Activated CD4-positive, alpha-beta T cell treated with anti-CD3 and anti-CD28 coated beads, Interleukin-2, Interleukin-6, amounts not matched to agents 100 ng/mL and 50 ng/mL, durations not matched to agents 16 hours and 8 hours (primary cell): ENCODE measurements around the gene CPAMD8.
A peak's percentile ranks its signal among the peaks of the same experiment; 100 is the strongest.

Source experiments
- DNase-seq: peaks from one replicate; pipeline ENCODE4 v3.0.0-alpha.2; 2020

The CPAMD8 gene

DNA sequence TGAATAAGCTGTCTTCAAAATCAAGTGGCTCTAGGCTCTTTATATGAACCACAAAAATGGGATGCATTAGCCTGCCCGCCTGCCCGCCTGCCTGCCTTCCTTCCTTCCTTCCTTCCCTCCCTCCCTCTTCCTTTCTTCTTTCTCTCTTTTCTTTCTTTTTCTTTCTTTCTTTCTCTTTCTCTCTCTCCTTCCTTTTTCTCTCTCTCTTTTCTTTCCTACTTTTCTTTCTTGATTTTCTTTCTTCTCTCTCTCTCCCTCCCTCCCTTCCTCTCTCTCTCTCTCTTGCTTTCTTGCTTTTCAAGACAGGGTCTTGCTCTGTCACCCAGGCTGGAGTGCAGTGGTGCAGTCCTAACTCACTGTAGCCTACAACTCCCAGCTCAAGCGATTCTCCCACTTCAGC is 110.9 kb downstream of the CPAMD8 start:
- no peak for DNase-seq

- no peak for DNase-seq
Measured at GRCh38 chr19:16915135-16915534, 111.5 kb downstream of the CPAMD8 start.

GRCh38 chr19:16914421-16914820 is 112.2 kb downstream of the CPAMD8 start:
- no peak for DNase-seq

- no peak for DNase-seq
Measured at GRCh38 chr19:16912780-16913179, 113.8 kb downstream of the CPAMD8 start.

- DNase-seq, result no peak
Measured at GRCh38 chr19:16911046-16911445, 115.6 kb downstream of the CPAMD8 start.

GRCh38 chr19:16908759-16909158 is 117.9 kb downstream of the CPAMD8 start:
- DNase-seq, result no peak

DNA sequence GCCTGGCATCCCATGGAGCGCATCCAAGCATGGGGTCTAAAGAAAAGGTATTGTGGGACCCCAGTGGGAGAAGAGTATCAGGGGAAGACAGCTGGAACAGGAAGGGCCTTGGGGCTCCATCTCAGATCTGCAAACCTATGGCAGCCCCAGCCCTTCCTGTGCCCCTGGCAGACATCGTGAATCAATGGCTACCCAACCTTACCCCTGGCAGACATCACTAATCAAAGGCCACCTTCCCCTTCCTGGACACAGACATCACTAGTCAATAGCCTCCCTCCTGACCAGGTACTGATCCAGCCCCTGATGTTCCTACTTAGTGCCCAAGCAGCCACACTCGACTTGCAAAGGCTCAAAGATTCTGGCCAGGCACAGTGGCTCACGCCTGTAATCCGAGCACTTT is 122.0 kb downstream of the CPAMD8 start:
- DNase-seq, result no peak

GRCh38 chr19:16903347-16903746 is 123.3 kb downstream of the CPAMD8 start:
- no peak for DNase-seq

- no peak for DNase-seq
Measured at GRCh38 chr19:16902545-16902944, 124.1 kb downstream of the CPAMD8 start.

- DNase-seq, result no peak
Measured at GRCh38 chr19:16901491-16902175, 125.0 kb downstream of the CPAMD8 start.

DNA sequence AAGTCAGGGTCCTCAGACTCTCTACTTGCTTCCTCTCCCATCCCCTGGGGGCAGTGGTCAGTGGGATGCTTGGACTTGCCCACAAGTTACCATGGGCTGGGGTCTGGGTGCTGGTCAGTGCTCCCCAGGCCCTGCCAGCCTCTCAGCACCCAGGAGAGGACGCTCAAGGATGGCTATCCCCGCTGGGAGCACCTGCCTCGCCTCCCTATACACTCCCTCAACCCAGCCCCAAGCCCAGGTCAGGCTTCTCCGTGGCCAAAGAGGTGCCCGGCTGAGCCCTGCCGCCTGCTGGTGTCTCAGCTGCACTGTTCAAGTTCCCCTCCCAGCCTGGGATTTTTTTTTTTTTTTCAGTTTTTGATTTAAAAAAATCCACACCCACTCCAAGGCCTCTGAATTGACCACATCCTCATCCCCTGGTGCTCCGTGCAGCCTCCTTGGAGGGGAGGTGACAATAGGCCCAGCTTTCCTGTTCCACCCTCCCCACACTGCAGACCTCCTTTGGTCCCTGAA is 127.0 kb downstream of the CPAMD8 start:
- DNase-seq, result peak; percentile 42

DNA sequence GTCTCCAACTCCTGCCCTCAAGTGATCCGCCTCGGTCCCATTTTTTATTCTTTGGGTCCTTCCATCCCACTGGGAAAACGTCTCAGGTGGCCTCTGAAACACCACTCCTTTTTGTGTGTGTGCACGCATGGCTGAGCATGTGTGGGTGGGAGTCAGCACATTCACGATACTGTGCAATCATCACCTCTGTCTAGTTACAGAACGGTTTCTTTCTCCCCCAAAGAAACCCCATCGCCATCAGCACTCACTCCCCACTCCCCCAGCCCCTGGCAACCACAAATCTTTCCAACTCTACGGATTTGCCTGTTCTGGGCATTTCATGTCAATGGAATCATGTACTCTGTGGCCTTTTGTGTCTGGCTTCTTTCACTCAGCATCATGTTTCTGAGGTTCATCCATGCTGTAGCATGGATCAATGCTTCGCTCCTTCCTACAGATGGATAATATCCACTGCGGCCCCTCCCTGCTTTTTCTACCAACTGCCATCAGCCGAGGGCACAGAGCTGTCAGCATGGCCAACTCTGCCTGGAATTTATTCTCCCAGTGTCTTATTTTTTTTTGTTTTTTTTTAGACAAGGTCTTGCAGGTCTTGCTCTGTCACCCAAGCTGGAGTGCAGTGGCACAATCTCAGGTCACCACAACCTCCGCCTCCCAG is 128.1 kb downstream of the CPAMD8 start:
- no peak for DNase-seq

DNA sequence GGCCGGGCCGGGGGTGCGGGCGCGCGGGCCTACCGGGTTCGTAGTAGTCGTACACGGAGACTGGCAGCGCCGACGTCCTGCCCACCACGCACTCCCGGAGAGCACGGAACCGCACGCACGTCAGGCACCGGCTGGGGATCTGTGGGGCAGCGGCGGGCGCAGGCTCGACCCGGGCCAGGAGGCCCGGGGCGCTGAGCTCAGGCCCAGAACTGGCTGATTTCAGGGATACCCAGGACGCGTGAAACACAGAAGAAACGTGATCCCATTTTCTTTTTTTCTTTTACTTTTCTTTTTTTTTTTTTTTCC is 128.8 kb downstream of the CPAMD8 start:
- DNase-seq, result no peak

GRCh38 chr19:16897029-16897855 is 129.4 kb downstream of the CPAMD8 start:
- DNase-seq, result peak; percentile 82

- DNase-seq, result no peak
Measured at GRCh38 chr19:16896146-16897028, 130.2 kb downstream of the CPAMD8 start.

DNA sequence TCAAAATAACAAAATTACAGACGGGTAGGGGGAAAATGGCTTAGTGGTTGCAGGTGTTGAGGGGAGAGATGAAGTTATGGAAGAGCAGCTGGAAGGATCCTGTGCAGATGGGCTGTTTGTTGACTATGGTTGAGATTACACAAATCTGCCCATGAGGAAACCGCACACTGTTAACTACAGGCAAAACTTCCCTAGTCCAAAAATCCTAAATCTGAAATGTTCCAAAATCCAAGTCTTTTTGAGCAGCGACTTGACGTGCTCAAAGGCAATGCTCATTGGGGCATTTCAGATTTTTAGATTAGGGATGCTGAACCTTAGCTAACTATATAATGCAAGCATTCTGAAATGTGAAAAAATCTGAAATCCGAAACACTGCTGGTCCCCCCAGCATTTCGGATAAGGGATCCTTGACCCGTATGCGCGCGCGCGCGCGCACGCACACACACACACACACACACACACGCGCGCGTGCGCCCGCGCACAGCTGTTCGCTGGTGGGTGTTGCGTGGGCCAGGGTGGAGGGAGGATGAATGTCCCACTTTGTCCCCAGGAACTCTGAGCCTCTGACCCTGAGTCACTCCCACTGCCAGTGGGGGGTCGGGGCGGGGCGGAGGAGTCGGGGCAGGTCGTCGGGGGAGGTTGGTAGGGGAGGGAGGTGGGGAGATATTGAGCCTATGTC is 131.0 kb downstream of the CPAMD8 start:
- DNase-seq, result no peak

GRCh38 chr19:16894080-16894479 is 132.5 kb downstream of the CPAMD8 start:
- no peak for DNase-seq

GRCh38 chr19:16893686-16893989 is 133.0 kb downstream of the CPAMD8 start:
- no peak for DNase-seq

GRCh38 chr19:16892868-16893685 is 133.5 kb downstream of the CPAMD8 start:
- DNase-seq, result no peak

GRCh38 chr19:16892436-16892835 is 134.2 kb downstream of the CPAMD8 start:
- DNase-seq, result no peak

- no peak for DNase-seq
Measured at GRCh38 chr19:16891696-16892382, 134.8 kb downstream of the CPAMD8 start.
